GM06990 (cell line): Measurements from ENCODE around the gene CHIA.
"Not testable (repeated sequence)": the region's sequence is repeated elsewhere in the genome, so short reads cannot be mapped to it uniquely, and the experiment has no call there.

Experiments used
- DNase-seq: peaks from one replicate; pipeline ENCODE4 v3.0.0-alpha.2; 2011; ENCODE audit not compliant: insufficient read length; ENCODE audit errors: extremely low read depth
- H3K27me3 ChIP-seq: replicated peaks from 2 replicates; pipeline ENCODE4 v1.6.0; 2011; ENCODE audit warnings: low read length; ENCODE audit not compliant: control insufficient read depth, insufficient read depth
- H3K36me3 ChIP-seq: 2 replicates; pipeline ENCODE4 v1.5.1; 2011; ENCODE audit warnings: low read length; ENCODE audit not compliant: control insufficient read depth, insufficient read depth
- H3K4me3 ChIP-seq: replicated peaks from 2 replicates; pipeline ENCODE4 v1.5.1; 2011; ENCODE audit warnings: low read depth, mild to moderate bottlenecking, control low read depth, low read length
- TF ChIP-seq, protein P1 (sequence below): IDR thresholded peaks from 2 replicates; pipeline ENCODE4 v1.5.1; 2011; ENCODE audit warnings: low read length, control low read depth, mild to moderate bottlenecking, inconsistent platforms; ENCODE audit not compliant: insufficient read depth, poor library complexity, severe bottlenecking

The CHIA gene

GRCh38 chr1:111354584-111354983 is 63.9 kb downstream of the CHIA start:
- Histone ChIP-seq H3K4me3 (no peak overlapping the region), H3K27me3 (no peaks in the 10 kb centered on the region), H3K36me3 (no peaks in the 10 kb centered on the region)
- DNase-seq: no peak
- TF ChIP-seq, protein P1, sequence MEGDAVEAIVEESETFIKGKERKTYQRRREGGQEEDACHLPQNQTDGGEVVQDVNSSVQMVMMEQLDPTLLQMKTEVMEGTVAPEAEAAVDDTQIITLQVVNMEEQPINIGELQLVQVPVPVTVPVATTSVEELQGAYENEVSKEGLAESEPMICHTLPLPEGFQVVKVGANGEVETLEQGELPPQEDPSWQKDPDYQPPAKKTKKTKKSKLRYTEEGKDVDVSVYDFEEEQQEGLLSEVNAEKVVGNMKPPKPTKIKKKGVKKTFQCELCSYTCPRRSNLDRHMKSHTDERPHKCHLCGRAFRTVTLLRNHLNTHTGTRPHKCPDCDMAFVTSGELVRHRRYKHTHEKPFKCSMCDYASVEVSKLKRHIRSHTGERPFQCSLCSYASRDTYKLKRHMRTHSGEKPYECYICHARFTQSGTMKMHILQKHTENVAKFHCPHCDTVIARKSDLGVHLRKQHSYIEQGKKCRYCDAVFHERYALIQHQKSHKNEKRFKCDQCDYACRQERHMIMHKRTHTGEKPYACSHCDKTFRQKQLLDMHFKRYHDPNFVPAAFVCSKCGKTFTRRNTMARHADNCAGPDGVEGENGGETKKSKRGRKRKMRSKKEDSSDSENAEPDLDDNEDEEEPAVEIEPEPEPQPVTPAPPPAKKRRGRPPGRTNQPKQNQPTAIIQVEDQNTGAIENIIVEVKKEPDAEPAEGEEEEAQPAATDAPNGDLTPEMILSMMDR: no peak

GRCh38 chr1:111358964-111359363 is 68.3 kb downstream of the CHIA start:
- TF ChIP-seq, protein P1: no peak
- H3K4me3 ChIP-seq: no peak overlapping the region
- no peak for DNase-seq

GRCh38 chr1:111359376-111359775 is 68.7 kb downstream of the CHIA start:
- Histone ChIP-seq H3K27me3 (no peaks in the 10 kb centered on the region), H3K36me3 (no peaks in the 10 kb centered on the region), H3K4me3 (no peak overlapping the region)
- DNase-seq: no peak
- TF ChIP-seq, protein P1: no peak

More at GRCh38 chr1:111358964-111359363, 68.3 kb downstream of the CHIA start:
- Histone ChIP-seq H3K27me3 (no peaks in the 10 kb centered on the region), H3K36me3 (no peaks in the 10 kb centered on the region)

DNA sequence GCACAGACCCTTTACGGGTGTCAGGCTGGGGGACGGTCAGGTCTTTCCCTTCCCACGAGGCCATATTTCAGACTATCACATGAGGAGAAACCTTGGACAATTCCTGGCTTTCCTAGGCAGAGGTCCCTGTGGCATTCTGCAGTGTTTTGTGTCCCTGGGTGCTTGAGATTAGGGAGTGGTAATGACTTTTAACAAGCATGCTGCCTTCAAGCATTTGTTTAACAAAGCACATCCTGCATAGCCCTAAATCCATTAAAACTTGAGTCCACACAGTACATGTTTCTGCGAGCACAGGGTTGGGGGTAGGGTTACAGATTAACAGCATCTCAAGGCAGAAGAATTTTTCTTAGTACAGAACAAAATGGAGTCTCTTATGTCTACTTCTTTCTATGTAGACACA is 69.6 kb downstream of the CHIA start:
- not testable (repeated sequence) for H3K4me3 ChIP-seq, H3K27me3 ChIP-seq, H3K36me3 ChIP-seq, DNase-seq

GRCh38 chr1:111361761-111362160 is 71.1 kb downstream of the CHIA start:
- H3K36me3 ChIP-seq: no peaks in the 10 kb centered on the region
- no peak overlapping the region for H3K4me3 ChIP-seq
- DNase-seq: no peak
- no peaks in the 10 kb centered on the region for H3K27me3 ChIP-seq
- TF ChIP-seq, protein P1: no peak

DNA sequence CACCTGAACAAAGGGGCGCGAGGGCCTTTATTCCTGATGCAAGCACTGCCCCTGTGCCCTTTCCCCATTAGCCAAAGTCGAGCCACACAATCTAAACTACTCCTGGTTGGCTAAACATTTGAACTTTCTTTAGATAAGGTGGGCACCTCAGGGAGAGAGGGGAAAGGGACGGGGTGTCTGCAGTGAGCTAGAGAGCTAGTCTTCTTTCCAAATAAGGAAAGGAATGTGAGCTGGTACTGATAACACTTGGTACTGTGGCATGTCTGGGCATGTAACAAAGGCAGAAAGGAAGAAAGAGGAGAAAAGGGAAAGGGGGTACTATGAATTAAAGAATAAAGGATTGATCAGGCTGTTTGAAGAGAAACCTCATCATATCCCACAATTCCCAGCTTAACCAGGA is 74.0 kb downstream of the CHIA start:
- no peak for DNase-seq
- Histone ChIP-seq H3K4me3 (no peak overlapping the region), H3K36me3 (no peaks in the 10 kb centered on the region), H3K27me3 (no peaks in the 10 kb centered on the region; the same call in 1 of the 2 replicates)
- TF ChIP-seq, protein P1: no peak
